Motor neuron (in vitro differentiated cells): Measurements from ENCODE around the gene GABRG3. TPM values are rescaled to one million over a fixed set of nuclear protein-coding genes. Genes with fewer than 3 reads are reported as not detected.

Source experiments
- ATAC-seq, 8 experiments: fragments of 200-7000 bp; cut with Tn5 transposase; replicated peaks in 6 of 8; 2 replicates each; pipeline ENCODE4 v1.8.0; 2021; ENCODE audit warnings: mild to moderate bottlenecking in 8 of 8, moderate library complexity in 8 of 8
- H3K27ac ChIP-seq, 2 donors: fragments of 250-450 bp; sonication (Bioruptor Pico); 2 replicates each; pipeline ENCODE4 v1.9.0; 2021; ENCODE audit warnings: antibody characterized with exemption in 2 of 2, mild to moderate bottlenecking in 2 of 2, moderate library complexity in 1 of 2
- H3K4me1 ChIP-seq, 2 donors: fragments of 250-450 bp; sonication (Bioruptor Pico); replicated peaks in 1 of 2; 2 replicates each; pipeline ENCODE4 v1.6.1; 2021; ENCODE audit warnings: antibody characterized with exemption in 2 of 2, mild to moderate bottlenecking in 2 of 2, moderate library complexity in 1 of 2
- H3K4me3 ChIP-seq, 5 donors: fragments of 250-450 bp; sonication (Bioruptor Pico); 2 replicates each; pipeline ENCODE4 v1.9.0; 2021; ENCODE audit warnings: antibody characterized with exemption in 5 of 5, mild to moderate bottlenecking in 5 of 5, moderate library complexity in 4 of 5
- WGBS, 10 experiments: fragments of 450-650 bp; shearing (Covaris generic); methylation state at CpG; one replicate each; pipeline ENCODE4 v1.0.0; 2022; 5-methylcytosine and 5-hydroxymethylcytosine counted together
- in situ Hi-C, 9 experiments: fragments of 400-800 bp; cut with MboI; loops; one replicate each; pipeline ENCODE4 v1.15.0; 2021; ENCODE audit warnings: low sequenced_read_pairs in 9 of 9, low pct_unique_long_range_greater_than_20kb in 2 of 9; ENCODE audit not compliant: unreplicated experiment in 9 of 9
- total RNA-seq, 8 experiments: library from RNA; unstranded; fragments of 300-600 nt; gene quantifications; 2 replicates each; pipeline versions ENCODE4 v1.2.3 to v1.2.4, GENCODE V29; 2022

GABRG3 gene
- total RNA-seq, 8 experiments from 2014 or later = 0.04 to 3.4 (median 0.88) TPM

DNA sequence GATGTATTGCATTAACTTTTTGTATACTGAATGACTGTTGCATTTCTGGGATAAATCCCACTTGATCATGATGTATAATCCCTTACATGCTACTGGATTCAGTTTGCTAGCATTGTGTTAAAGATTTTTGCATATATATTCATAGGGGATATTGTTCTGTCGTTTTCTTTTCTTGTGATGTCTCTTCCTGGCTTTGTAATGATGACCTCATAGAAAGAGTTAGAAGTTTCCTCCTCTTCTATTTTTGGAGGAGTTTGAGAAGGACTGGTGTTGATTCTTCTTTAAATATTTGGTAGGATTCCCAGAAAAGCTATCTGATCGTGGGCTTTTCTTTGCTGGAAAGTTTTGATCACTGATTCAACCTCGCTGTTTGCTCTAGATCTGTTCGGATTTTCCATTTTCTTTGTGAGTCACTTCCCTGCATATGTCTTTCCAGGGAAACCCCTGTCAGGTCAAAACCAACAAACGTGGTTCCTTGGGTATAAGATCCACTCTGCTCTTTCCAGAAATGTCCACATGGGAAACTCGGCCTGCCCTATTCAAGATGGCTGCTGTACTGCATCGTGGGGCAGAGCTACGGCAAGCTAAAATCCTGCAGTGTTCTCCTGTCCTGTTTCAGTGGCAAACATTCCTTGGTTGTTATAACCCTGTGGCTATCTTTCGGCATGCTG lies 120.4 kb downstream of the GABRG3 start:
- no peak overlapping the region for H3K4me3 ChIP-seq
- H3K27ac ChIP-seq = no peak overlapping the region
- WGBS, 10 experiments = 4 to 100% (median 85%) methylated on average over 4 to 9 of the region's 9 CpGs
- in situ Hi-C loops = no loop called here
- H3K4me1 ChIP-seq = peaks cover 28% of the 10 kb centered on the region in 2 donors
- peak in 2 of 8 experiments; percentile 27 to 45 for ATAC-seq

DNA sequence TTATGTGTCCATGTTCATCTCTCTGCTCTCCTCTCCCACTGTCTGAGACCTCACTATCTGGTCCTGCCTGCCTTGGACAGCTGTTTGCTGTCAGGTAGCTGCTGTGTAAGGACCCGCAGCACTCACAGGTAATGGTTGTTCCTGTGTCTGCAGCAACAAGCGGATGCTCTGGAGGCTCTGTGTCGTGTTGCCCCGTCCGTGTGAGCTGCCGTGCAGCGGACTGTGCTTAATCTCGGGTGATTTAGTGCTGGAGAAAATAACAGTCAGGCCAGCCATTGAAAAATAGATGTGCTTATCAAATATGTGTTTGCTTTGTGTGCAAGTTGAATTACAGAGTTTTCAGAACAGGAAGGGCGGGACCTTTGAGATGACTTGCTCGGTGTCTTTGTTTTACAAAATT lies 121.4 kb downstream of the GABRG3 start:
- Histone ChIP-seq H3K4me3 (no peak overlapping the region), H3K4me1 (peaks cover 24 to 28% of the 10 kb centered on the region in 2 donors), H3K27ac (no peak overlapping the region)
- in situ Hi-C loops = no loop called here
- ATAC-seq = peak in 5 of 8 experiments; percentile 25 to 87 (median 74)
- WGBS, 10 experiments = 27 to 60% (median 56%) methylated on average over 1 to 10 of the region's 10 CpGs; no CpG with 5 or more reads in 5 of the 10 experiments

DNA sequence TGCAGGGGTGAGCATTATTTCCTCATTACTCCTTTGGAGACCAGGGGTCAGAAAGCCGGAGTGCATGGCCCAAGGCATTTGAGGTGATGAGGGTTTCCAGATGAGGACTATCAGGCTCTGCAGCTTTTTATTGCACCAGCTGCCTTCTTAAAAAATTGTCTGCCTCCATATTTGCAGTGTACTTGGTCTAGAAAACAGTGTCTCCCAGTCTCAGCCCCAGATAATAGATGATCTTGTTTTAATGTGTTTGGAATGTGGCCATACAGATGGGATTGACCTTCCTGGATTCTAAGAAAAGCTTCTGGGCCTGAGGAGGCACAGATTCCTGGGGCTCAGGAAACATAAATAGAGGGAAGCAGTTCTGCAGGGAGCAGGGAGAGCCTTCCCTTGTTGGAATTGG lies 123.3 kb downstream of the GABRG3 start:
- Histone ChIP-seq H3K4me3 (no peak overlapping the region), H3K4me1 (peaks cover 24 to 28% of the 10 kb centered on the region in 2 donors), H3K27ac (no peak overlapping the region)
- 60% methylated on average over 1 of the region's 1 CpG; no CpG with 5 or more reads in 9 of the 10 experiments for WGBS, 10 experiments
- ATAC-seq = peak in 2 of 8 experiments; percentile 14 to 48
- in situ Hi-C loops = no loop called here

DNA sequence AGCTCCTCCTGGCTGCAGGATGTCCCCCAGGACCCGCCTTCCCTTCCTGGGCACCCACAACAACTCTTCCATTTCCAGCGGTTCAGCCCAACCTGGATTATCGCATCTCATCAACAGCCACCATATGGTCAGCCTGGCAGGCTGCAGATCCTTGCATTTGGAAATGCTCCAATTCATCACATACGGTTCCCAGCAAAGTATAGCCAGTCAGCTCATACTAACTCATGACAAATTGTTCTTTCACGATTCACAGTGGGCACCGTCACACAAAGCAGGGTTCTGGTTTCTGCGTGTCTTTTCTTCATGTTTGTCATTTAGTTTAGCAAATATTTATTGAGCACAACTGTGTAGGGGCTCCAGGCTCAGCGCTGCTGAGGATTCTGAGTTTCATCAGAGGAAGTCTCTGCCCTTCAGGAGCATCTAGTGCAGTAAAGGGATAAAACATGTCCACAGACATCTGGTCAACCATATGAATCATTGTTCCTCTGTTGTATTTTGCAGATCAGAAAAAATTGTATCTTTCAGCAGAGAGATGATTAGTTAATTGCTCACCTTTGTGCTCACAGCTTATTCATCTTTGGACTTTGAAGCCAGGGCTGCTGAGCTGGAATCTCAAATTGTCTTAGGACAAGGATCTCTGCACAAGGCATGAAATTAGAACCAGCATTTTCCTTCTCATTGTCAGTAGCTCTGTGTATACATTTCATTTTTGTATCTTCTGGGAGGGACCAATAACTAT lies 125.1 kb downstream of the GABRG3 start:
- in situ Hi-C loops = no loop called here
- Histone ChIP-seq H3K4me3 (no peak overlapping the region), H3K27ac (no peak overlapping the region), H3K4me1 (peaks cover 24 to 28% of the 10 kb centered on the region in 2 donors)
- 0 to 76% (median 54%) methylated on average over 1 to 8 of the region's 8 CpGs; no CpG with 5 or more reads in 1 of the 10 experiments for WGBS, 10 experiments
- peak in 7 of 8 experiments; percentile 57 to 85 (median 65) for ATAC-seq

DNA sequence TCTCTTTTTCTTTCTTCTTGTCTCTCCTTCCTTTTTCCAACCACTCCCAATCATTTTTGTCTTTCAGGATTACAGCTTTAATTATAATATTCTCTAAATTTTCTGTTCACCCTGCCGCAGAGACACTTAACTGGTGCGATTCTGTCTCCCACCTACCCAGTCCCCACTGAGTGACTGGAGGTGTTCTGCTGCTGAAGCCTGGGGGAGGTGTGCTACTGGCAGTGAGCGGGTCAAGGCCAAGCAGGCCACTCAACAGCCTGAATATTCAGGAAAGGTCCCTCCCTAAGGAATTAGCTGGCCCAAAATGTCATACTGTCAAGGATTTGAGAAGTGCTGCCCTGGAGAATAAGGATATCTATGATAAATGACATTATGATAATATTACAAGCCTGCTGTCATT lies 126.5 kb downstream of the GABRG3 start:
- in situ Hi-C loops = no loop called here
- WGBS, 10 experiments = 10 to 100% (median 70%) methylated on average over 1 to 3 of the region's 3 CpGs
- ATAC-seq = peak in 1 of 8 experiments; percentile 40
- H3K4me3 ChIP-seq = no peak overlapping the region
- H3K4me1 ChIP-seq = peaks cover 19 to 23% of the 10 kb centered on the region in 2 donors
- H3K27ac ChIP-seq = no peak overlapping the region

DNA sequence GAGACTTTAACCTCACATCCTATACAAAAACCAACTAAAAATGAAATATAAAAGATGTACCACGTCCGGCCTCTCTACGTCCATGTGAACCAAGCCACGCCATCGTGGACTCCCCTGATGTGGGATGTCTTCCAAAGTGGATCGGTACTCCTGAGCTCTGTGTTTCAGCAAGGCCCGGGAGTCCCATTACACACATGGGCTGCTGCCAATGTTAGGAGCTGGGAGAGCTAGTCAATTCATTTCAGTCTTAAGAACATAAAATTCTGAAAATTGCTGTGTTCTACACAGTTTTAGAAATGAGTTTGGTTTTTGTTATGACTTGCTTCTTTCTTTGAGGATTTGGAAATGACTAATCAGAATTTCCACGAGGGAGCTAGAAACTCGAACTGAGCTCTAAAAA lies 131.0 kb downstream of the GABRG3 start:
- Histone ChIP-seq H3K4me1 (no peaks in the 10 kb centered on the region), H3K4me3 (no peak overlapping the region), H3K27ac (no peak overlapping the region)
- 16 to 98% (median 68%) methylated on average over 1 to 9 of the region's 9 CpGs; no CpG with 5 or more reads in 1 of the 10 experiments for WGBS, 10 experiments
- ATAC-seq = no peak
- in situ Hi-C loops = no loop called here

DNA sequence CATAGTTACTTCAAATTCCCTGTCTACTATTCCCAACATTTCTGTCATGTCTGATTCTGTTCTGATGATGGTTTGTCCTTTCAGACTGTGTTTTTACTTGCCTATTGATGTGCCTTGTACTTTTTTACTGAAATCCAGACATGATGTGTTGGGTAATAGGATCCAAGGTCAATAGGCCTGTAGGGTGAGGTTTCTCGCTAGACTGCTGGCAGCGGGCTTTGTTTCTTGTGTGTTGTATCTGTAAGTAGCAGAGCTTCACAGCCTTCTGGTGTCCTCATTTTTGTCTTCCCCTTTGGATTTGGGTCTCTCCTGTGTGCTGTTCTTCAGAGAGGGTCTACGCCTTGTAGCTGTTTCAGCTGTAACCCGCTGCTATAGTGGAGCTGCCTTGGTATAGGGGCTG lies 140.3 kb downstream of the GABRG3 start:
- ATAC-seq = no peak
- Histone ChIP-seq H3K4me1 (peaks cover 0 to 2% of the 10 kb centered on the region in 2 donors), H3K27ac (no peak overlapping the region), H3K4me3 (no peak overlapping the region)
- in situ Hi-C loops = no loop called here
- WGBS, 10 experiments = 63 to 100% (median 86%) methylated on average over 1 to 4 of the region's 4 CpGs; no CpG with 5 or more reads in 2 of the 10 experiments

DNA sequence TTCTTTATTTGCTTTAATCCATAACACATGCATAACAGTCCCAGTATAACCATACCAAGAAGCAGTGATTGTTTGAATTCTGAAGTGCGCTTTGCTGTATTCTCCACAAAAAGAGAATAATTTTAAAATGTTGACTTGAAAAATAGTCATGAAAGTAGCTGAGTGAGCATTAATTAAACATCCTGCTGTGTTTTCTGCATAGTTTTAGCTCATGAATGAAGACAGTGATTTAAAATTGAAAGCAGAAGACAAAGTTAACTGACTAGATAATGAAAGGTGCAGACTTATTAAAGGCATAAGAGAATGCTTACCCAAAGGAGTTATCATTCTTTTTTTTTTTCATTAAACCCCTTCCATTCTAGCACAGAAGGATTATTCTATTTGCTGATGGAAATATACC lies 143.5 kb downstream of the GABRG3 start:
- H3K4me3 ChIP-seq = no peak overlapping the region
- WGBS, 10 experiments = 0 to 100% (median 73%) methylated on average over 1 of the region's 1 CpG; no CpG with 5 or more reads in 1 of the 10 experiments
- in situ Hi-C loops = no loop called here
- H3K4me1 ChIP-seq = peaks cover 0 to 2% of the 10 kb centered on the region in 2 donors
- ATAC-seq = no peak
- no peak overlapping the region for H3K27ac ChIP-seq

DNA sequence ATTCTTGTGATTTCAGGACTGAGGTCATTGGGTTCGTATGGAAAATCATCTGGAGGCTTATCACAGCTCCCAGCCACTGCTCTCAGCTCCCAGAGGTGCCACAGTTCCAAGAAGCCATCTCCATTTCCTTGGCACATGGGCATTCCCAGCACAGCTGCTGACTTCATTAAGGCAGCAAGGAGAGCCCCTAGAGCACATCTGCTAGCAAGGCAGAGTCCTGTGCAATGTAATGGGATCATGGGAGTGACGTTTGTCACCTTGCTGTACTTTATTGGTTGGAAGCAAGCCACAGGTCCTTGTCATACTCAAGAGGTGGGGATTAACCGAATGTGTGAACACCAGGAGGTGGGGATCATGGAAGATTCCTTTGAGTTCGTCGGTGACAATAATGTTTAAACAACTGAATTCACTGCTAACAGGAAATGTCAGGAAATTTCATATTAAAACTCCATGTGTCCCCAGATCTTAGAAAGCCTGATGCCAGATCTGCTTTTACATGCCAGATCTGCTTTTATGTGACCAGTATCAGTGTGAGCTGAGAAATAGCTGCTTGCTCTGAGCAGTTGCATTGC lies 148.8 kb downstream of the GABRG3 start:
- H3K27ac ChIP-seq = no peak overlapping the region
- H3K4me1 ChIP-seq = peaks cover 0 to 8% of the 10 kb centered on the region in 2 donors
- no peak for ATAC-seq
- H3K4me3 ChIP-seq = no peak overlapping the region
- in situ Hi-C loops = no loop called here
- 0 to 83% (median 60%) methylated on average over 2 to 3 of the region's 5 CpGs; no CpG with 5 or more reads in 5 of the 10 experiments for WGBS, 10 experiments

DNA sequence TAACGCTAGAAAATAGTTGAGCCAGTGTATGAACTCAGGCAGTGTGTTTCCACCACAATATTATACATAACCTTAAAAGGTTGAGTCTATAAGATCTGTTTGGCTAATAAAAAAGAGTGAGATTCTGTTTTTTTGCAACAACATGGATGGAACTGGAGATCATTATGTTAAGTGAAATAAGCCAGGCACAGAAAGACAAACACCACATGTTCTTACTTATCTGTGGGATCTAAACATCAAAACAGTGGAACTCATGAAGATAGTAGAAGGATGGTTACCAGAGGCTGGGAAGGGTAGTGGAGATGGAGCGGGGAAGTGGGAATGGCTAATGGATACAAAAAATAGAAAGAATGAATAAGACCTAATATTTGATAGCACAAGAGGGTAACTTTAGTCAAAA lies 150.7 kb downstream of the GABRG3 start:
- 0 to 100% (median 88%) methylated on average over 1 to 2 of the region's 2 CpGs; no CpG with 5 or more reads in 1 of the 10 experiments for WGBS, 10 experiments
- Histone ChIP-seq H3K4me3 (no peak overlapping the region), H3K27ac (no peak overlapping the region), H3K4me1 (peaks cover 0 to 8% of the 10 kb centered on the region in 2 donors)
- in situ Hi-C loops = no loop called here
- no peak for ATAC-seq

DNA sequence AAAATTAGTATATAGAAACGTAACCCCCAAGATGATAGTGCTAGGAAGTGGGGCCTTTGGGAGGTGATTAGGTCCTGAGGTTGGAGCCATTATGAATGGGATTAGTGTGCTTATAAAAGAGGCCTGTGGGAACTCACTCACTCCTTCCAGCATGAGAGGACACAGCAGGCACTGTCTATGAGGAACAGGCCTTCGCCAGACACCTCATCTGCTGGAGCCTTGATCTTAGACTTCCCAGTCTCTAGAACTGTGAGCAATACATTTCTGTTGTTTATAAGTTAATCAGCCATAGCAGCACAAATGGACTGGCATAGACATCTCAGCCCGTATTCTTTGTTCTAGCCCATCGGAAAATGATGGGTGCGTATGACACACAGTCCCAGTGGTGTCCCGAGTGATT lies 152.3 kb downstream of the GABRG3 start:
- ATAC-seq = no peak
- Histone ChIP-seq H3K27ac (no peak overlapping the region), H3K4me3 (no peak overlapping the region), H3K4me1 (peaks cover 0 to 8% of the 10 kb centered on the region in 2 donors)
- in situ Hi-C loops = no loop called here
- 60 to 100% (median 91%) methylated on average over 1 to 5 of the region's 6 CpGs; no CpG with 5 or more reads in 6 of the 10 experiments for WGBS, 10 experiments

DNA sequence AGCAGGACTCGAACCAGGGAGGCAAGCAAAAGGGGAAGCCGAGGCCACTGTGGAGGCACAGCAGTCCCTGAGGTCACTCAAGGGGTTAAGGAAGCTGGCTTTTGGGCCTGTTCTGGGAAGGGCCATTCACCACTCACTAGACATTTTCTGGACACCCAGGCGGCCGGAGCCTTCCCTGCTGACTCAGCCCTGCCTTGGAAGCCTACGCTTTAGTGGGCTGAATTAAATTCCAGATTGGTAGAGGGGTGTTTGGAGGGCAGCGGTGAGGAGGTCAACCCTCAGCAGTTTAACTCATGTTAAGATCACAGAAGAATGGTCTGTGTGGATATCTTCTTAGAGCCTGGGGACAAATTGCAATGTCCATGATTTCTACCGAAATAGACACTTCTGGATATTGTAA lies 152.8 kb downstream of the GABRG3 start:
- no peak for ATAC-seq
- in situ Hi-C loops = no loop called here

DNA sequence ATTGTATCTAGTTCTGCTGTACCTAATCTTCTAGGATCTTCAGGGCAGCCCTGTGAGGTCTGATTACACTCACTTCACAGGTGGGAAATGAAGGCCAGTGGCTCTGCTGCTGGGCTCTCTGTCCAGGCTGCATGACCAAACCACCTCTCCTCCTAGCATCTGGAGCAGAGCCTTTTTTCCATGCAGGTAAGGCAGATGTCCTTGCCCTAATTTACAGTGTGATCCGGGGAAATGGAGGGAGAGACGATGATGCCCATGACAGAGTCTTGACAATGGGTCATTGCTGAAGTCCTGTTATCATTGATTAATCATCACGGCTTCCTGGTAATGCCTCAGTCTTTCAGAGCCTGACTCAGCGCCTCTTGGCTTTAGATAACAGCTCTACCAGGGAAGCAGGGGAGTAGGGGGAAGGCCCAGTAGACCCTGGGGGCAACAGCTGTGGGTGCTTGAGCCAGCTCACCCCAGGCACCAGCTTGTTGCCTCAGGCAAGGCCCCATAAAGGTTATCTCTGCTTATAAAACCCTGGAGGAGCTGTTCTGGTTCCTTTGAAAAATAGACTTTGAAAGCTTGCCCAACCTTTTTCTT lies 153.4 kb downstream of the GABRG3 start:
- ATAC-seq = peak in 1 of 8 experiments; percentile 38
- Histone ChIP-seq H3K27ac (no peak overlapping the region), H3K4me1 (peaks cover 0 to 8% of the 10 kb centered on the region in 2 donors), H3K4me3 (no peak overlapping the region)
- WGBS, 10 experiments = 60 to 100% (median 81%) methylated on average over 1 to 4 of the region's 4 CpGs; no CpG with 5 or more reads in 4 of the 10 experiments
- in situ Hi-C loops = no loop called here

More for the DNA sequence above, 152.8 kb downstream of the GABRG3 start:
- H3K4me3 ChIP-seq = no peak overlapping the region
- no peak overlapping the region for H3K27ac ChIP-seq
- peaks cover 0 to 8% of the 10 kb centered on the region in 2 donors for H3K4me1 ChIP-seq
- 0 to 100% (median 92%) methylated on average over 1 to 7 of the region's 7 CpGs; no CpG with 5 or more reads in 3 of the 10 experiments for WGBS, 10 experiments
